NCI-H1417 treated with DMSO at 0.1 percent for 48 hours (cell line): ENCODE measurements around the gene STARD7.
"Not testable (repeated sequence)": the region's sequence is repeated elsewhere in the genome, so short reads cannot be mapped to it uniquely, and the experiment has no call there.

ENCODE experiments used
- DNase-seq: peaks from one replicate; lab custom pipeline; 2025; lab: John Stamatoyannopoulos, UW

Gene STARD7

DNA sequence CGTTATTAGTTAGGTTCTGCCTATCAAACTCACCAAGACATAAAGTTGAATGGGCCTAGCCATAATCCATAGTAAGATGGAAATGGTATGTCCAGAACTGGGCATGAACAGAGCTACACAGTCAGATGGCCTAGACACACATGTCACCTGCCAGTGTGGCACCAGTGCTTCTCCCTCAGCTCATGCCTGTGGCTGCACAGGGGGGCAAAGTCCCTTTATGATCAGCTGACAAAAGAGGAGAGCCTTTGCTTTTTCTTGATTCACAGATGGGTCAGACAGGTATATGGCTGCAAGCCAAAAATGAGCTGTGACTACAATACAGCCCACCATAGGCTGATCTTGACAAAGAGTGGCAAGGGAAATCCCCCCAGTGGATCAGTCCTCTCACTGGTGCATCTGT lies 28.3 kb upstream of the STARD7 start:
- DNase-seq: no peak

GRCh38 chr2:96233880-96234316 lies 25.3 kb upstream of the STARD7 start:
- DNase-seq: no peak

GRCh38 chr2:96233436-96233835 lies 24.8 kb upstream of the STARD7 start:
- DNase-seq: no peak

DNA sequence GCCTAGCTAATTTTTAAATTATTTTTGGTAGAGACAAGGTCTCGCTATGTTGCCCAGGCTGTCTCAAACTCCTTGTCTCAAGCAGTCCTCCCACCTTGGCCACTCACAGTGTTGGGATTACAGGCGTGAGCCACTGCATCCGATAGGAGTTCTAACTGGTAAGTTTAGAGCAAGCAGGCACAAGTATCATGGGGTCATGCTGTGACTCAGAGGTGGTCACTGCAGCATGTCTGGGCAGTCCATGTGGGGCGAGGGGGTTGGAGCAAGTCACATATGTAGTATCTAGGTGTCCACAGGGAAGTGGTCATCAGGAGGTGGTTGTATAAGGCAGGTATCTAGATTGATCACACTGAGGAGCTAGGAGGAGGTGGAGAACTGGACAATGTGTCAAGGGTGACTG lies 22.7 kb upstream of the STARD7 start:
- DNase-seq: no peak

DNA sequence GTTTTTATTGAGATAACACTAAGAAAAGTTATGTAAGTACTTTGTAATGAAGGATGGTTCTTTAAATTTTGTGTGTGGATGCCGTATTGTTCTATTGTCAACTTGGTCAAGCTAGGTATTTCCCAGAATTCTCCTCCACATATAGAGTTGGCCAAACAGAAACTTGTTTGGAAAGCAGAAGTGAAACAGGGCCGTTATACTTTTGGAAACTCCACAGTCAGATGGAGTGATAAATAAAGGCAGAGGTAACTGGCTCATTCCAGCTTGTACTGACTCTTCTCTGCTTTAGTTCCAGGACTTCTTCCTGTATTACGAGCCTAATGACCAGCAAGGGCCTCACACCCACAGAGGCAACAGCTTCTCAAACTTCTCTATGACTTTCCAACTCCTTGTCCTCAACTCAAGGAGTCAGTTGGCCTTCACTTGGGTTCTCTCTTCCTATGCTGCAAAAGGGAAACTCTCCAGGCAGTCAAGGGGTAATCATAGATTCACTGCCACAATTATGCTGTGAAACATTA lies 16.4 kb upstream of the STARD7 start:
- no peak for DNase-seq

DNA sequence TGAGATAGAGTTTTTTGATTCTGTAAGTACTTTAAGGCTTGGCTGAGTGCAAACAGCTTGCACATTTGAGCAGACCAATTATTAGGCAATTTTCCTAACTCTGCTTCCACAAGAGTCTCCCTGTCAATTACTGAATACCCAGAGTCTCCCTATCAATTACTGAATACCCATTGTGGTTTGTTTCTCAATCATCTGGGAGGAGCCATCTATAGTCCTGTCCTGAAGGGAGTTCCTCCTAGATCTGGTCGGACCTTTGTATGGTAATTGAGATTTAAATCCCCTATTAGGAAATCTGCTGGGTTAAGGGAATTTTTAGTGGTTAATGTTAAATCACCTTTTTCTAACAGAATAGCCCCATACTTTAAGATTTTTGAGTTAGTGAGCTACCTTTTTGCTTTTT lies 12.5 kb upstream of the STARD7 start:
- DNase-seq: not testable (repeated sequence)

DNA sequence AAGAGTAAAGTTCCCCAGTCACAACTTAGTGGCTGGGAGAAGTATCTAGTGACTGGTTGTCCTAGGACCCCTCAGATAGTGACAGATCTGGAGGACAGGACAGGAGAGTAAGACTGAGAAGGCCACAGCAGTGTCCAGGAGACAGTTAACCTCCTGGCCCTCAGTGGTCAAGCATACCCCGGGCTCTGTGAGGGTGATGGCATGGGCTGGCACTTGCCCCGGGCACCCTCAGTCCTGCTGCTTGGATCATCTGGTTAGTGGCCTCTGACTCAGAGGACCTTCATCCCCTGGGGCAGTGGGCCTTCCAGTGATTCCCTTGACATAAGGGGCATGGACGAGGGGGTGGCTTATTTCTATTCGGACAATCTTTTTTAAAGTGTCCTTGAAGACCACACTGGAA lies 11.3 kb upstream of the STARD7 start:
- DNase-seq: not testable (repeated sequence)

DNA sequence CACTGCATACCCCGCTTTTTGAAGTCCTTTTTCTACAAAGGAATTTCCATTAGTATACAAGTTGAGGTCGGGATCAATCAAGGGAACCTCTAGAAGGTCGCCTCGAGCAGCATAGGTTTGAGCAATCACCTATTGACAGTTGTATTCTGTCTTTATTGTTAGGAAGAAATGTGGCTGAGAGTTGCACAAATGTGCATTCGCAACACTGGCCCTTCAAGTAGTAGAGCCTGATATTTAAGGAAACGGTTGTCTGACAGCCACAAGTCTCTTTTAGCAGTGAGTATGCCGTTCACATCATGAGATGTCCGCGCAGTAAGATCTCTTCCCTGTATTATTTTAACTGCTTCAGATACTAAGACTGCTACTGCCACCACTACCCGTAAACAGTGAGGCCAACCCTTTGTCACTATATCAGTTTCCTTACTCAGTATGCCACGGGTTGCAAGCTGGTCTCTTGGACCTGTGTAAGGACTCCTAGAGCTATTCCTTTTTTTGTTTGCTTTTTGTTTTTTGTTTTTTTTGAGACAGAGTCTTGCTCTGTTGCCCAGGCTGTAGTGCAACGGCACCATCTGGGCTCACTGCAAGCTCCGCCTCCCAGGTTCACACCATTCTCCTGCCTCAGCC lies 10.0 kb upstream of the STARD7 start:
- DNase-seq: no peak

- no peak for DNase-seq
Measured at GRCh38 chr2:96214554-96214953, 5.9 kb upstream of the STARD7 start.

- DNase-seq: no peak
Measured at GRCh38 chr2:96213379-96213778, 4.8 kb upstream of the STARD7 start.

DNA sequence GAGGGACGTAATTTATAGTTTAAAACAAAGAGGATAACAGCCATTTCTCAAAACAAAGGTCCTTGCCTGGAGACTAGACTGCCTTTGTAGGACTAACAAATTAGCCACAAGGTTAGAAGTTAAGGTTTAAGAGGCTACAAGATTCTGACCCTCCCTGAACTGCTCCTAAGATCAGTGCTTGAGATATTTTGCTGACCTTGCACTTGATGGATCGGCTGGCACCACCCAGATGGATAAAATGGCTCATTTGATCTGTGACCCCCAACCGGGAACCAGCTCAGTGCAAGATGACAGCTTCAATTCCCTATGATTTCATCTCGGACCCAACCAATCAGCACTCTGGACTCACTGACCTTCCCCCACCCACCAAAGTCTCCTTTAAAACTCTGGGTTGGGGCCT lies 3.7 kb upstream of the STARD7 start:
- DNase-seq: no peak

- DNase-seq: no peak
Measured at GRCh38 chr2:96209729-96210085, 1.1 kb upstream of the STARD7 start.

- no peak for DNase-seq
Measured at GRCh38 chr2:96209011-96209728, 543 bp upstream of the STARD7 start.

- DNase-seq: no peak
Measured at GRCh38 chr2:96207774-96208142, 869 bp downstream of the STARD7 start.

GRCh38 chr2:96207073-96207773 lies 1.4 kb downstream of the STARD7 start:
- no peak for DNase-seq

GRCh38 chr2:96205888-96206287 lies 2.7 kb downstream of the STARD7 start:
- DNase-seq: no peak

DNA sequence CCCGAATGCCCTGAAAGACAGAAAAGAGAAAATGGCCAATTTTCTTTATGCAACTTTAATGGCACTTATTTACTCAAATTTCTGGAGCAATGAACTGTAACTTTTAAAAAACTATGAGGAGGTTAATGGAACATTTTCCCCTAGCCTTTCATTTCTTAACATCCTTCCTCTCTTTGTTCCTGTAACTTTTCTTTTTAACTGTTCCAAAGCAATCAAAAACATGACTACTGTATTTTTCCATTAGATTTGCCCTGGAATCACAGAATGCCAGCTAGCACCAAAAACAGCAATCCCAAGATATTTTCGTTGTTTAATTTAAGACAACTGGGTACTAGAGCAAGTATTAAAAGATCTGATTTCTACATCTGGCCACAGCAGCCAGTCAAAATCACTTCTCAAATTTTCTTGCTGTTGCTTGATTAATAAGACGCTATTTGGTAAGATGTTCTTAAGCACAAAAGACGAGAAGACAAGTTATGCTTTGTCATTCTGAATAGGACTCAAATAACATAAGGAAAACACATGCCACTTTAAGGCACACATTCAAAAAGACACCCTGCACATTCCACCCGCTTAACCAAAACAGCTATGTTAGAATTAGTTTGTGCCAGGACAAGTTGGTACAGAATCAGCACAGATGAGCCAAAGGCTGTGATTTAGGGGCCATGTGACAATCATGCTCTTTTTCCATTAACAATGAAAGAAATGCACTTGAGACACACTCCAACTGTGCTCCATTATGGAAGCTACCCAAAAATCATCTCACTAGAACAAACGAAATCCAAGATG lies 3.6 kb downstream of the STARD7 start:
- DNase-seq: no peak

- no peak for DNase-seq
Measured at GRCh38 chr2:96203130-96204028, 5.2 kb downstream of the STARD7 start.

DNA sequence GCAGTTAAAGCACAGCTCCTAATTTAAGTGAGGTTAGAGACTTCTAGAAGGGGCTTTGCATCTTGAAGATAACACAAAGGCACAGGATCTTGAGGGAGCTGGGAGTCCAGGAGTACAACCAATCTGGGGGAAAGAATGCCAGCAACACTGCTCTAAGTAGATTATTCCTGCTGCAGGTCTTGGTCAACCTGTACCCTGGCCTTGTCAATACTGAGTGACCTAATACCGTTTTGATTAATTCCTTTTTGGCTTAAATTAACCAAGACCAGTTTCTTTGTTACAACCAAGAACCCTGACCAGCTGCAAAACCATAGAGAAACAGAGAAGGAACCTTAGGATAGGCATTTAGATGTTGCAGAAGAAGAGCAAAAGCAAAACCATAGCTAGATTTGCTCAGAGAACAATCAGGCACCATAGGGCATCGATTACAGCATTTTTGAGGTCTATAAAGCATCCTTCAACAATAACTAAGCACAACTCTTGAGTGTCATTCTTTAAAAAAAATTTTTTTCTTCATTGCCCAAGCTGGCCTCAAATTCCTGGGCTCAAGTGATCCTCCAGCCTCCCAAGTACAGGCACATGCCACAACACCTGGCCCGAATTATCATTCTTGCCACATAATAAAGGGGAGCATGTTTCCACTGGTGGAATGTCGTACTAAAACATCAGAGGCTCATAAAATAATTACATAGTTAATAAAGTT lies 6.3 kb downstream of the STARD7 start:
- DNase-seq: no peak

DNA sequence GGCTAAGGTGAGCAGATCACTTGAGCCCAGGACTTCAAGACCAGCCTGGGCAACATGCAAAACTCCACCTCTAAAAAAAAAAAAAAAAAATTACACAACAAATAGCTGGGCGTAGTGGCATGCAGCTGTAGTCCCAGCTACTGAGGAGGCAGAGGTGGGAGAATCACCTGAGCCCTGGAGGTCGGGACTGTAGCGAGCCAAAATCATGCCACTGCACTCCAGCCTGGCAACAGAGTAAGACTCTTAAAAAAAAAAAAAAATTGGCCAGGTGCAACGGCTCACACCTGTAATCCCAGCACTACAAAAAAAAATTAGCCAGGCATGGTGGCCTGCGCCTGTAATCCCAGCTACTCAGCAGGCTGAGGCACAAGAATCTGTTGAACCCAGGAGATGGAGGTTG lies 7.3 kb downstream of the STARD7 start:
- no peak for DNase-seq

- DNase-seq: no peak
Measured at GRCh38 chr2:96198921-96199320, 9.7 kb downstream of the STARD7 start.
